Adrenal gland (tissue), 12 donors: ENCODE results near the gene POPDC2. TPM values are rescaled to one million over a fixed set of nuclear protein-coding genes. Genes with fewer than 3 reads are reported as not detected.

Source experiments
- DNase-seq, 7 donors: peaks; one replicate each; pipeline ENCODE4 v3.0.0-alpha.2; 2019 to 2020
- H3K27ac ChIP-seq, 5 donors: fragments of 200-600 bp; sonication (generic) in 4 of 5; 1 replicate in 3 of 5; 2 replicates in 2 of 5; pipeline versions ENCODE4 v1.5.1 to v1.8.0; 2016 to 2020; ENCODE audit warnings: mild to moderate bottlenecking in 1 of 5
- H3K27me3 ChIP-seq: fragments of 200-600 bp; 2 replicates; pipeline ENCODE4 v1.8.0; 2021
- H3K36me3 ChIP-seq, 2 donors: fragments of 200-600 bp; replicated peaks in 1 of 2; 1 replicate in 1 of 2; 2 replicates in 1 of 2; pipeline versions ENCODE4 v1.5.1 to v1.8.0; 2018 to 2022
- H3K4me1 ChIP-seq, 2 donors: fragments of 200-600 bp; replicated peaks in 1 of 2; 1 replicate in 1 of 2; 2 replicates in 1 of 2; pipeline versions ENCODE4 v1.5.1 to v1.8.0; 2018 to 2021
- H3K4me3 ChIP-seq, 4 donors: fragments of 200-600 bp; sonication (generic) in 3 of 4; one replicate each; pipeline ENCODE4 v1.5.1; 2016 to 2018
- H3K9me3 ChIP-seq, 3 donors: fragments of 200-600 bp; sonication (generic) in 1 of 3; replicated peaks in 1 of 3; 1 replicate in 2 of 3; 2 replicates in 1 of 3; pipeline versions ENCODE4 v1.5.1 to v1.8.0; 2016 to 2021
- POLR2A ChIP-seq, 2 donors: fragments of 450-650 bp; IDR thresholded peaks; one replicate each; pipeline ENCODE4 v1.6.1; 2017; ENCODE audit warnings: antibody characterized with exemption in 2 of 2, mild to moderate bottlenecking in 2 of 2, moderate library complexity in 1 of 2
- WGBS, 4 donors: extraction: QIAGEN DNeasy Blood & Tissue Kit in 2 of 4; methylation state at CpG; one replicate each; pipeline versions ENCODE4 v1.1.5 to v1.1.7; 2013 to 2017; 5-methylcytosine and 5-hydroxymethylcytosine counted together
- intact Hi-C, 2 donors: fragments of 100-400 bp; cut with DNase I; formaldehyde crosslinking; loops; one replicate each; pipeline versions ENCODE4 v1.14.1 to v1.15.0; 2022 to 2023
- polyA plus RNA-seq, 3 donors: library from polyadenylated mRNA; stranded (reverse); fragments of 200-250 nt in 2 of 3; fragments of 350-450 nt in 1 of 3; fragmentation: Illumina TruSeq in 1 of 3; extraction: RNeasy Lipid Tissue Mini Kit (QIAGEN cat#74804) in 1 of 3; gene quantifications; one replicate each; pipeline ENCODE4 v1.2.3, GENCODE V29; 2013 to 2014
- total RNA-seq, 9 donors: library from RNA; depleted of rRNA in 4 of 9; stranded (reverse); fragments of >200 nt in 4 of 9; fragments of 120-200 nt in 1 of 9; fragmentation: NEBNext Ultra II Directional in 1 of 9; extraction: Animal tissue kit (Norgen Biotek cat#: 25700) in 1 of 9; gene quantifications; one replicate each; pipeline versions ENCODE4 v1.1.0 to v1.2.4, GENCODE V29; 2013 to 2023
- TF ChIP-seq, protein P1 (sequence below), 6 experiments: fragments of 450-650 bp in 4 of 6; fragments of 200-600 bp in 2 of 6; sonication (generic) in 1 of 6; IDR thresholded peaks; 1 replicate in 5 of 6; 2 replicates in 1 of 6; pipeline versions ENCODE4 v1.5.1 to v1.8.0; 2016 to 2021; ENCODE audit warnings: antibody characterized with exemption in 6 of 6, mild to moderate bottlenecking in 2 of 6, moderate library complexity in 1 of 6
- donor health status: healthy with polysubstance abuse.
- donor health status: Bipolar disorder and iron deficiency.
- donor health status: DM: yes; HTN: yes; CAD: no.
- donor health status: DM: no; HTN: no; CAD: no.
- donor health status: DM: no; HTN: no; CAD: no.
- donor health status: DM: yes; HTN: yes; CAD: no.

The POPDC2 gene
- total and polyA plus RNA-seq, 12 donors = 1.3 to 17.5 (median 3.3) TPM

DNA sequence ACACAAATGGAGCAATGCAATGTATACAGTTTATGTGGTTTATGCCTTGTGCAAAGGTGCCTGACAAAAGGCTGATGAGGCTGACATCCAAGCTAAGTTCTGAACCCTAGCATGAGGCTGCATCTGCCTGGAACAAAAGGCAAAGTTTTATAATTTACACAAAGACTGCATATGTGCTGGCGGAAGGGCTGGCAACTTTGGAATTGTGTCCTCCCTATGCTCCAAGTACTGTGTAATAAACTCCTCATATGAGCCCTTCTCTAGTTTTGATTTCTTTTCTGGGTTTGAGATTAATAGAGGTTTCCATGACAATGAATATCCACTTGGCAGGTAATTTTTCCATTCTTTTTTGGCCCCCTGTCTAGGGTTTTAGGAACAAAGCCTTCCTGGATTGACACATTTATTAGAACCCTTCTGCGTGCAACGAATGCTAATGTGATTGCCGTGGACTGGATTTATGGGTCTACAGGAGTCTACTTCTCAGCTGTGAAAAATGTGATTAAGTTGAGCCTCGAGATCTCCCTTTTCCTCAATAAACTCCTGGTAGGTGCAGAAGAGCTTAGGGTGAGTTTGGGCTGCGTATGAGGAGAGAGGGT, 51.9 kb downstream of the POPDC2 start:
- WGBS, 4 donors = 86 to 93% (median 89%) methylated on average over 6 of the region's 6 CpGs
- no peak overlapping the region for H3K4me3 ChIP-seq
- H3K27me3 ChIP-seq = no peaks in the 10 kb centered on the region
- no peaks in the 10 kb centered on the region for H3K36me3 ChIP-seq
- no peaks in the 10 kb centered on the region for H3K9me3 ChIP-seq
- H3K27ac ChIP-seq = no peak overlapping the region
- DNase-seq = no peak
- intact Hi-C loops = loop anchor here in 1 of 2 donors (10.0 kb wide), 1 partner anchor 66 kb away; the partner anchor contains the start of gene COX17
- TF ChIP-seq POLR2A (IDR thresholded peaks at IDR 0.05) = no peak
- TF ChIP-seq, protein P1, sequence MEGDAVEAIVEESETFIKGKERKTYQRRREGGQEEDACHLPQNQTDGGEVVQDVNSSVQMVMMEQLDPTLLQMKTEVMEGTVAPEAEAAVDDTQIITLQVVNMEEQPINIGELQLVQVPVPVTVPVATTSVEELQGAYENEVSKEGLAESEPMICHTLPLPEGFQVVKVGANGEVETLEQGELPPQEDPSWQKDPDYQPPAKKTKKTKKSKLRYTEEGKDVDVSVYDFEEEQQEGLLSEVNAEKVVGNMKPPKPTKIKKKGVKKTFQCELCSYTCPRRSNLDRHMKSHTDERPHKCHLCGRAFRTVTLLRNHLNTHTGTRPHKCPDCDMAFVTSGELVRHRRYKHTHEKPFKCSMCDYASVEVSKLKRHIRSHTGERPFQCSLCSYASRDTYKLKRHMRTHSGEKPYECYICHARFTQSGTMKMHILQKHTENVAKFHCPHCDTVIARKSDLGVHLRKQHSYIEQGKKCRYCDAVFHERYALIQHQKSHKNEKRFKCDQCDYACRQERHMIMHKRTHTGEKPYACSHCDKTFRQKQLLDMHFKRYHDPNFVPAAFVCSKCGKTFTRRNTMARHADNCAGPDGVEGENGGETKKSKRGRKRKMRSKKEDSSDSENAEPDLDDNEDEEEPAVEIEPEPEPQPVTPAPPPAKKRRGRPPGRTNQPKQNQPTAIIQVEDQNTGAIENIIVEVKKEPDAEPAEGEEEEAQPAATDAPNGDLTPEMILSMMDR (IDR thresholded peaks at IDR 0.05) = no peak
- no peaks in the 10 kb centered on the region for H3K4me1 ChIP-seq

DNA sequence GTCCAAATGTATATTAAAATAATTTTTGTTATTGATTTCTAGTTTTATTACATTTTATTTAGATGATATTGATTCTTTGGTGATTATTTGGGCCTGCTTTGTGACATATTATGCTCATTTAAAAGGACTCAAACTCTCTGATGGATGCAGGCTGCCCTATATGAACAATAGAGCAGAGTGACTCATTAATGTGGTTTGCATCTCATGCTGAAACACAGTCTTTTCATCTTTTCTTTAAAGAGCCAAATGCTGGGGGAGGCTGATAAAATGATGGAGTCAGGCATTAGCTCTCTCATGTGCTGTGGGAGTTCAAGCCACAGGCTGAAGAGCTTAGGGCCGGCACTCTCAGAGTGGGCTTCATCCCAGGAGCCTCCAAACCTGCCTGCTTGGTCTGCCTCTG, 55.5 kb downstream of the POPDC2 start:
- intact Hi-C loops = loop anchor here in 1 of 2 donors (10.0 kb wide), 1 partner anchor 70 kb away; the partner anchor contains the start of gene COX17
- WGBS, 4 donors = 95 to 100% (median 97%) methylated on average over 1 of the region's 1 CpG
- no peak for TF ChIP-seq POLR2A (IDR thresholded peaks at IDR 0.05)
- TF ChIP-seq, protein P1 (IDR thresholded peaks at IDR 0.05) = no peak
- Histone ChIP-seq H3K4me1 (peaks cover 8 to 20% of the 10 kb centered on the region in 2 donors), H3K4me3 (no peak overlapping the region), H3K27ac (no peak overlapping the region), H3K27me3 (no peaks in the 10 kb centered on the region), H3K9me3 (no peaks in the 10 kb centered on the region), H3K36me3 (no peaks in the 10 kb centered on the region)
- no peak for DNase-seq

DNA sequence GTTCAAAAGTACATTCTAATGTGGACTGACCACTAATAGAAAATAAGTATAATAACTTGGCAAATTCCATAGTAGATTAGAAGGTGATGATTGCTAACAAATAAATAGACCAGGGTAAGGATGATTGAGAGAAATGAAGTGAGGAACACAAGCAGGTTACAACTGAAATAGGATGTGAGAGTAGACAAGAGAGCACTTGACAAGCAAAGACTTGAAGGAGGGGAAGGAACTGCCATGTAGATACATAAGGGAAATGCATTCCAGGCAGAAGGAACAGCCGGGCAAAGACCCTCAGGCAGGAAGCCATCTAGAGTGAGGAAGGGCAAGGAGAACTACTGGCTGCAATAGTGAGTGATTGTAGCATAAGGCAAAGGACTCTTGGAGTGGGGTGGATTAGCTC, 57.7 kb downstream of the POPDC2 start:
- TF ChIP-seq, protein P1 (IDR thresholded peaks at IDR 0.05) = no peak
- TF ChIP-seq POLR2A (IDR thresholded peaks at IDR 0.05) = no peak
- no peak for DNase-seq
- WGBS, 4 donors = 67 to 76% (median 72%) methylated on average over 1 of the region's 1 CpG
- Histone ChIP-seq H3K27ac (peak overlapping the region in 3 of 5 donors; percentile 3 to 27 (median 10)), H3K9me3 (no peaks in the 10 kb centered on the region), H3K27me3 (no peaks in the 10 kb centered on the region), H3K36me3 (no peaks in the 10 kb centered on the region), H3K4me1 (peaks cover 8 to 20% of the 10 kb centered on the region in 2 donors), H3K4me3 (no peak overlapping the region)
- intact Hi-C loops = loop anchor here in 1 of 2 donors (10.0 kb wide), 1 partner anchor 72 kb away; the partner anchor contains the start of gene COX17

DNA sequence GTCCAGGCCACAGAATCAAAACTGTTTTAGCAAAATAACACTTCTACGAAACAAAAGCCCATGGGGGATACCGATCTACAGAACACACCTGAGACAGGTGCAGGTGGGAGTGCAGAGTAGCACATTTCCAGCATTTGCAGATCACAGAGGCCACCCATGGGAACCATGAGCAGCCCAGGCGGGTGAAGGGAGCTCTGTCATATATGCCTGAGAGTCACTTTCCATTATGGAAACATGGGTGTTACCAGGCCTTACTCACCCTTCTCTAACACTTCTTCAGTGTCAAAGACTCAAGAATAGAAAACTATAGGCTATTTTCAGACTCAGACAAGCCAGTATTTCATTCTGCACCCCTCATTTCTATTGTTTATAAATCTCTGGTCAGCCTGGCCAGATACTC, 59.2 kb downstream of the POPDC2 start:
- intact Hi-C loops = loop anchor here in 1 of 2 donors (10.0 kb wide), 1 partner anchor 74 kb away; the partner anchor contains the start of gene COX17
- no peaks in the 10 kb centered on the region for H3K9me3 ChIP-seq
- no peaks in the 10 kb centered on the region for H3K36me3 ChIP-seq
- 83 to 100% (median 87%) methylated on average over 3 of the region's 3 CpGs for WGBS, 4 donors
- no peak overlapping the region for H3K4me3 ChIP-seq
- peak overlapping the region in 1 of 5 donors; percentile 6 for H3K27ac ChIP-seq
- peaks cover 8 to 20% of the 10 kb centered on the region in 2 donors for H3K4me1 ChIP-seq
- TF ChIP-seq, protein P1 (IDR thresholded peaks at IDR 0.05) = no peak
- no peak for TF ChIP-seq POLR2A (IDR thresholded peaks at IDR 0.05)
- DNase-seq = no peak
- no peaks in the 10 kb centered on the region for H3K27me3 ChIP-seq
